K562 (cell line): ENCODE results near the gene POFUT2. TPM values are rescaled to one million over a fixed set of nuclear protein-coding genes. Genes with fewer than 3 reads are reported as not detected.

Experiments
- CBX2 ChIP-seq: fragments of 200-600 bp; sonication (generic); IDR thresholded peaks from one replicate; pipeline ENCODE4 v1.6.1; 2012; ENCODE audit warnings: mild to moderate bottlenecking, low read length, inconsistent platforms; ENCODE audit not compliant: insufficient read depth, poor library complexity, severe bottlenecking
- CBX5 ChIP-seq: IDR thresholded peaks from 2 replicates; pipeline ENCODE4 v1.6.1; 2014; ENCODE audit warnings: low read depth, borderline replicate concordance
- ETS1 ChIP-seq: conservative IDR thresholded peaks from 2 replicates; pipeline ENCODE4 v1.6.1; 2011; ENCODE audit warnings: low read depth, mild to moderate bottlenecking, low read length; ENCODE audit not compliant: control insufficient read depth
- GMEB1 ChIP-seq: fragments of 250-450 bp; sonication (Bioruptor Pico); IDR thresholded peaks from 2 replicates; pipeline ENCODE4 v1.4.0; 2020; ENCODE audit warnings: mild to moderate bottlenecking
- MAX ChIP-seq: sonication (generic); formaldehyde crosslinking; IDR thresholded peaks from 2 replicates; pipeline ENCODE4 v1.9.0; 2022; ENCODE audit warnings: mild to moderate bottlenecking, missing genetic modification reagents
- MAZ ChIP-seq, 2 experiments: fragments of 450-650 bp in 1 of 2; sonication (generic) in 1 of 2; formaldehyde crosslinking; IDR thresholded peaks in 1 of 2; conservative IDR thresholded peaks in 1 of 2; 2 replicates each; pipeline versions ENCODE4 v1.4.0 to v1.5.0; 2020; ENCODE audit warnings: mild to moderate bottlenecking in 1 of 2, missing genetic modification reagents in 1 of 2
- MITF ChIP-seq: IDR thresholded peaks from 2 replicates; pipeline ENCODE4 v1.6.1; 2014; ENCODE audit warnings: antibody characterized with exemption
- NFE2 ChIP-seq: IDR thresholded peaks from 2 replicates; pipeline ENCODE4 v1.6.1; 2014; ENCODE audit warnings: antibody characterized with exemption, low read depth
- NFIC ChIP-seq: fragments of 450-650 bp; IDR thresholded peaks from 2 replicates; pipeline ENCODE4 v1.6.1; 2017; ENCODE audit warnings: mild to moderate bottlenecking, inconsistent platforms
- NRF1 ChIP-seq, 2 experiments: fragments of 450-650 bp; IDR thresholded peaks in 1 of 2; conservative IDR thresholded peaks in 1 of 2; 2 replicates each; pipeline ENCODE4 v1.6.1; 2014; ENCODE audit warnings: mild to moderate bottlenecking in 2 of 2
- PTBP1 ChIP-seq: fragments of 200-400 bp; formaldehyde crosslinking; IDR thresholded peaks from 2 replicates; pipeline ENCODE4 v1.6.1; 2017; ENCODE audit warnings: low read depth, low read length
- PURB ChIP-seq: sonication (generic); formaldehyde crosslinking; IDR thresholded peaks from 2 replicates; pipeline ENCODE4 v1.9.0; 2021; ENCODE audit warnings: low read depth, mild to moderate bottlenecking, missing genetic modification reagents
- RHOXF2B ChIP-seq: fragments of 250-450 bp; sonication (Bioruptor Pico); conservative IDR thresholded peaks from 2 replicates; pipeline ENCODE4 v1.5.1; 2021
- ZBTB17 ChIP-seq: fragments of 450-650 bp; formaldehyde crosslinking; IDR thresholded peaks from 2 replicates; pipeline ENCODE4 v1.4.0; 2020; ENCODE audit warnings: mild to moderate bottlenecking
- ZBTB26 ChIP-seq: fragments of 450-650 bp; formaldehyde crosslinking; IDR thresholded peaks from 2 replicates; pipeline ENCODE4 v1.4.0; 2022; ENCODE audit warnings: missing genetic modification characterization
- ZFX ChIP-seq: sonication (generic); formaldehyde crosslinking; IDR thresholded peaks from 2 replicates; pipeline ENCODE4 v1.8.0; 2022; ENCODE audit warnings: mild to moderate bottlenecking, missing genetic modification reagents, moderate library complexity
- ZNF184 ChIP-seq: sonication (generic); formaldehyde crosslinking; IDR thresholded peaks from 2 replicates; pipeline ENCODE4 v1.5.0; 2020; ENCODE audit warnings: missing genetic modification reagents
- ZNF644 ChIP-seq: fragments of 200-800 bp; sonication (Bioruptor generic); IDR thresholded peaks from 2 replicates; pipeline ENCODE4 v1.6.1; 2016; ENCODE audit warnings: low read depth, missing genetic modification characterization, missing compliant biosample characterization
- polyA plus RNA-seq, 8 experiments: library from polyadenylated mRNA; depleted of rRNA in 4 of 8; stranded (reverse) in 5 of 8; unstranded in 3 of 8; fragments of >200 nt; fragmentation: Nextera tagmentation in 2 of 8; fragmentation: Illumina TruSeq in 1 of 8; extraction: Ambion mirVana in 2 of 8; extraction: Trizol in 1 of 8; gene quantifications; 2 replicates each; pipeline versions ENCODE4 v1.2.1 to v1.2.3, GENCODE V29; 2011 to 2014; ENCODE audit warnings: inconsistent platforms in 1 of 8, missing spikeins in 1 of 8
- total RNA-seq, 7 experiments: library from RNA; depleted of rRNA in 6 of 7; stranded (reverse); fragments of >200 nt in 6 of 7; fragmentation: Illumina TruSeq in 2 of 7; extraction: Trizol in 2 of 7; gene quantifications; 2 replicates each; pipeline versions ENCODE4 v1.2.1 to v1.2.3, GENCODE V29; 2011 to 2021; ENCODE audit warnings: low replicate concordance in 1 of 7

POFUT2 gene
- total and polyA plus RNA-seq, 9 of the 15 experiments (the other 6 are each of a cell fraction or from before 2014, with no cell fraction given): 1.1 to 24.2 (median 11.0) TPM

GRCh38 chr21:45318556-45319404, 31.1 kb upstream of the POFUT2 start (continued):
- TF ChIP-seq ZBTB26 (CRISPR knock-in tag): no peak
- TF ChIP-seq CBX5: no peak
- no peak for TF ChIP-seq CBX2
- no peak for TF ChIP-seq ZNF184 (CRISPR knock-in tag)
- no peak for TF ChIP-seq RHOXF2B
- no peak for TF ChIP-seq GMEB1 (CRISPR knock-in tag)
- peak; percentile 26; the same call in 1 of the 2 replicates for TF ChIP-seq NFE2
- TF ChIP-seq MAZ (CRISPR knock-in tag; conservative IDR thresholded peaks at IDR 0.05 in 1 of 2, IDR thresholded peaks at IDR 0.05 in 1 of 2): no peak
- TF ChIP-seq NRF1 (conservative IDR thresholded peaks at IDR 0.05 in 1 of 2, IDR thresholded peaks at IDR 0.05 in 1 of 2): peak; percentile 63 to 71
- no peak for TF ChIP-seq PTBP1
- TF ChIP-seq NFIC: no peak
- peak; percentile 64 for TF ChIP-seq ZFX (CRISPR knock-in tag)
- TF ChIP-seq MAX (CRISPR knock-in tag): peak; percentile 52; the same call in 1 of the 2 replicates
- TF ChIP-seq ZNF644 (tag): no peak
- TF ChIP-seq ETS1: no peak
- TF ChIP-seq ZBTB17: no peak
- TF ChIP-seq MITF: no peak
- TF ChIP-seq PURB (CRISPR knock-in tag): no peak
